K562 (cell line): Measurements from ENCODE around the gene SPDL1. TPM values are rescaled to one million over a fixed set of nuclear protein-coding genes. Genes with fewer than 3 reads are reported as not detected.
A peak's percentile ranks its signal among the peaks of the same experiment; 100 is the strongest.

Experiments
- ARNT ChIP-seq, 2 experiments: fragments of 450-650 bp; IDR thresholded peaks; 2 replicates each; pipeline ENCODE4 v1.6.1; 2016; ENCODE audit warnings: mild to moderate bottlenecking in 1 of 2
- BCOR ChIP-seq: fragments of 450-650 bp; IDR thresholded peaks from 2 replicates; pipeline ENCODE4 v1.6.1; 2016
- BRD4 ChIP-seq: fragments of 200-600 bp; sonication (generic); IDR thresholded peaks from 2 replicates; pipeline ENCODE4 v1.6.1; 2017; ENCODE audit warnings: inconsistent platforms
- CTBP1 ChIP-seq: fragments of 450-650 bp; IDR thresholded peaks from 2 replicates; pipeline ENCODE4 v1.6.1; 2016; ENCODE audit warnings: borderline replicate concordance
- CTCF ChIP-seq, 3 experiments: IDR thresholded peaks in 2 of 3; conservative IDR thresholded peaks in 1 of 3; 2 replicates each; pipeline ENCODE4 v1.5.1; 2011 to 2012; ENCODE audit warnings: low read length in 3 of 3, mild to moderate bottlenecking in 3 of 3, control low read depth in 2 of 3, improper control_type of control experiment in 1 of 3, inconsistent platforms in 1 of 3, low read depth in 1 of 3, mixed read lengths in 1 of 3, moderate library complexity in 1 of 3; ENCODE audit not compliant: insufficient read depth in 2 of 3
- GATAD2B ChIP-seq: fragments of 450-650 bp; IDR thresholded peaks from 2 replicates; pipeline ENCODE4 v1.6.1; 2017; ENCODE audit warnings: mild to moderate bottlenecking, borderline replicate concordance
- PHF20 ChIP-seq: fragments of 450-650 bp; IDR thresholded peaks from 2 replicates; pipeline ENCODE4 v1.6.1; 2018; ENCODE audit not compliant: partially characterized antibody
- RREB1 ChIP-seq: fragments of 250-450 bp; sonication (Bioruptor Pico); IDR thresholded peaks from 2 replicates; pipeline ENCODE4 v1.4.0; 2020
- XRCC4 ChIP-seq: IDR thresholded peaks from one replicate; pipeline ENCODE4 v1.6.1; 2011; ENCODE audit not compliant: insufficient read depth, insufficient read length; ENCODE audit errors: extremely low read depth
- ZBTB43 ChIP-seq: sonication (generic); formaldehyde crosslinking; IDR thresholded peaks from 2 replicates; pipeline ENCODE4 v1.8.0; 2023; ENCODE audit warnings: mild to moderate bottlenecking, missing genetic modification reagents
- ZNF551 ChIP-seq: fragments of 250-450 bp; sonication (Bioruptor Pico); IDR thresholded peaks from 2 replicates; pipeline ENCODE4 v1.5.0; 2021; ENCODE audit warnings: mild to moderate bottlenecking, moderate library complexity
- polyA plus RNA-seq, 8 experiments: library from polyadenylated mRNA; depleted of rRNA in 4 of 8; stranded (reverse) in 5 of 8; unstranded in 3 of 8; fragments of >200 nt; fragmentation: Nextera tagmentation in 2 of 8; fragmentation: Illumina TruSeq in 1 of 8; extraction: Ambion mirVana in 2 of 8; extraction: Trizol in 1 of 8; gene quantifications; 2 replicates each; pipeline versions ENCODE4 v1.2.1 to v1.2.3, GENCODE V29; 2011 to 2014; ENCODE audit warnings: inconsistent platforms in 1 of 8, missing spikeins in 1 of 8
- total RNA-seq, 7 experiments: library from RNA; depleted of rRNA in 6 of 7; stranded (reverse); fragments of >200 nt in 6 of 7; fragmentation: Illumina TruSeq in 2 of 7; extraction: Trizol in 2 of 7; gene quantifications; 2 replicates each; pipeline versions ENCODE4 v1.2.1 to v1.2.3, GENCODE V29; 2011 to 2021; ENCODE audit warnings: low replicate concordance in 1 of 7
- TF ChIP-seq, protein P1 (sequence below): fragments of 250-450 bp; sonication (Bioruptor Pico); IDR thresholded peaks from 2 replicates; pipeline ENCODE4 v1.4.0; 2020; ENCODE audit warnings: mild to moderate bottlenecking, moderate library complexity, borderline replicate concordance
- TF ChIP-seq, protein P2 (sequence below): sonication (generic); formaldehyde crosslinking; IDR thresholded peaks from 2 replicates; pipeline ENCODE4 v1.8.0; 2022; ENCODE audit warnings: mild to moderate bottlenecking, missing genetic modification reagents
- TF ChIP-seq, protein P3 (sequence below): fragments of 450-650 bp; IDR thresholded peaks from 2 replicates; pipeline ENCODE4 v1.6.1; 2016

The SPDL1 gene
- total and polyA plus RNA-seq, 9 of the 15 experiments (the other 6 are each of a cell fraction or from before 2014, with no cell fraction given) = 32.4 to 59.6 (median 49.0) TPM

DNA sequence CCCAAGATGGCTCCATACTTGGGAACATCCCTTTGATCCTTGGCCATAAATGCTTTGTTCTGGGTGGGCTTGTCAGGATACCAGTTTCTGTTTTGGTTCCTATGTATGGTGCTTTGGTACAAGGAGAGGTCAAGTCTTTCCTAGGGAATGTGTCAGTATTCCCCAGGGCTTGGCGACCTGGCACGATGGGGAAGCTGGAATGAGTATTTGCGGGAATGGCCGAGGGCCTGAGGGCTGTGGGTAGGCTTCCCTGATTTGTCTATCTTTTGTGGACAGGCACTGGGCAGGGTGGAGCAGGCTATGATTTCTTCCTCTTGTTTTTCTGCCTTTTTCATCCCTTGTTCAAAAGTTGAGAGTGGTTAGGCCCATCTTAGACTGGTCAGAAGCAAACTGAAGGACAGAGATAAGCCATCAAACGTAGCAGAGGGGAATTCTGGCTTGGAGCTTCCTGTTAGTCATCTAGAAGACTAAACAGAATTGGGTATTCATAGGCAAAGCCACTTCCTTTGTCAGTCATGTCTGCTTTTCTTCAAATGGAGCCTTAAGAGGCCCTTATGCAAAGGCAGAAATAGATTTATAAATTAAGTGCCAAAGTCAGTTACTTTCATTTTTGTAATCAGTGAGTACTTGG is 67.2 kb downstream of the SPDL1 start (continued):
- TF ChIP-seq, protein P1, sequence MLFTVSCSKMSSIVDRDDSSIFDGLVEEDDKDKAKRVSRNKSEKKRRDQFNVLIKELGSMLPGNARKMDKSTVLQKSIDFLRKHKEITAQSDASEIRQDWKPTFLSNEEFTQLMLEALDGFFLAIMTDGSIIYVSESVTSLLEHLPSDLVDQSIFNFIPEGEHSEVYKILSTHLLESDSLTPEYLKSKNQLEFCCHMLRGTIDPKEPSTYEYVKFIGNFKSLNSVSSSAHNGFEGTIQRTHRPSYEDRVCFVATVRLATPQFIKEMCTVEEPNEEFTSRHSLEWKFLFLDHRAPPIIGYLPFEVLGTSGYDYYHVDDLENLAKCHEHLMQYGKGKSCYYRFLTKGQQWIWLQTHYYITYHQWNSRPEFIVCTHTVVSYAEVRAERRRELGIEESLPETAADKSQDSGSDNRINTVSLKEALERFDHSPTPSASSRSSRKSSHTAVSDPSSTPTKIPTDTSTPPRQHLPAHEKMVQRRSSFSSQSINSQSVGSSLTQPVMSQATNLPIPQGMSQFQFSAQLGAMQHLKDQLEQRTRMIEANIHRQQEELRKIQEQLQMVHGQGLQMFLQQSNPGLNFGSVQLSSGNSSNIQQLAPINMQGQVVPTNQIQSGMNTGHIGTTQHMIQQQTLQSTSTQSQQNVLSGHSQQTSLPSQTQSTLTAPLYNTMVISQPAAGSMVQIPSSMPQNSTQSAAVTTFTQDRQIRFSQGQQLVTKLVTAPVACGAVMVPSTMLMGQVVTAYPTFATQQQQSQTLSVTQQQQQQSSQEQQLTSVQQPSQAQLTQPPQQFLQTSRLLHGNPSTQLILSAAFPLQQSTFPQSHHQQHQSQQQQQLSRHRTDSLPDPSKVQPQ (CRISPR knock-in tag) = no peak
- TF ChIP-seq CTCF (IDR thresholded peaks at IDR 0.05 in 2 of 3, conservative IDR thresholded peaks at IDR 0.05 in 1 of 3; ENCODE audit: insufficient read depth in 2 of 3, low read depth in 1 of 3, low read length in 3 of 3) (no peak), ARNT (IDR thresholded peaks at IDR 0.05) (no peak), PHF20 (no peak), ZNF551 (CRISPR knock-in tag) (no peak), BCOR (no peak), GATAD2B (no peak), XRCC4 (no peak), BRD4 (no peak), ZBTB43 (CRISPR knock-in tag) (no peak), CTBP1 (peak; percentile 51; the same call in 1 of the 2 replicates), RREB1 (no peak)
- TF ChIP-seq, protein P2, sequence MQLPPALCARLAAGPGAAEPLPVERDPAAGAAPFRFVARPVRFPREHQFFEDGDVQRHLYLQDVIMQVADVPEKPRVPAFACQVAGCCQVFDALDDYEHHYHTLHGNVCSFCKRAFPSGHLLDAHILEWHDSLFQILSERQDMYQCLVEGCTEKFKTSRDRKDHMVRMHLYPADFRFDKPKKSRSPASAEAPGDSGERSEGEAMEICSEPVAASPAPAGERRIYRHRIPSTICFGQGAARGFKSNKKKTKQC (CRISPR knock-in tag) = no peak
- TF ChIP-seq, protein P3, sequence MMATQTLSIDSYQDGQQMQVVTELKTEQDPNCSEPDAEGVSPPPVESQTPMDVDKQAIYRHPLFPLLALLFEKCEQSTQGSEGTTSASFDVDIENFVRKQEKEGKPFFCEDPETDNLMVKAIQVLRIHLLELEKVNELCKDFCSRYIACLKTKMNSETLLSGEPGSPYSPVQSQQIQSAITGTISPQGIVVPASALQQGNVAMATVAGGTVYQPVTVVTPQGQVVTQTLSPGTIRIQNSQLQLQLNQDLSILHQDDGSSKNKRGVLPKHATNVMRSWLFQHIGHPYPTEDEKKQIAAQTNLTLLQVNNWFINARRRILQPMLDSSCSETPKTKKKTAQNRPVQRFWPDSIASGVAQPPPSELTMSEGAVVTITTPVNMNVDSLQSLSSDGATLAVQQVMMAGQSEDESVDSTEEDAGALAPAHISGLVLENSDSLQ = peak; percentile 25; the same call in 1 of the 2 replicates
